Fibroblast of peridontal ligament (primary cell): ENCODE data around the gene MEI1.

Experiments
- DNase-seq: peaks from one replicate; pipeline ENCODE4 v3.0.0-alpha.2; 2010; ENCODE audit errors: extremely low read depth

MEI1 gene

GRCh38 chr22:41841085-41841712 lies 141.9 kb downstream of the MEI1 start:
- no peak for DNase-seq

GRCh38 chr22:41842996-41843970 lies 144.0 kb downstream of the MEI1 start:
- no peak for DNase-seq

- DNase-seq: no peak
Observed at GRCh38 chr22:41844036-41844435, 144.7 kb downstream of the MEI1 start.

GRCh38 chr22:41844513-41844912 lies 145.2 kb downstream of the MEI1 start:
- no peak for DNase-seq

GRCh38 chr22:41845380-41846267 lies 146.3 kb downstream of the MEI1 start:
- DNase-seq: no peak

GRCh38 chr22:41846268-41846987 lies 147.1 kb downstream of the MEI1 start:
- no peak for DNase-seq

- DNase-seq: no peak
Observed at GRCh38 chr22:41847300-41847699, 148.0 kb downstream of the MEI1 start.

GRCh38 chr22:41848468-41848867 lies 149.2 kb downstream of the MEI1 start:
- no peak for DNase-seq
